ENCODE measurements around the gene MBL2.

- TF ChIP-seq POLR2A (IDR thresholded peaks at IDR 0.05) (no peak), CTCF (IDR thresholded peaks at IDR 0.05) (no peak), POLR2AphosphoS5 (IDR thresholded peaks at IDR 0.05) (no peak)
These were observed 8.0 kb upstream of the MBL2 start for GRCh38 chr10:52780391-52781155.

Data from transverse colon (tissue), 4 donors.